ENCODE data around the gene DVL3. TPM values are rescaled to one million over a fixed set of nuclear protein-coding genes. Genes with fewer than 3 reads are reported as not detected.

The DVL3 gene
- total RNA-seq, 1 experiment from 2014 or later = 108 TPM

DNA sequence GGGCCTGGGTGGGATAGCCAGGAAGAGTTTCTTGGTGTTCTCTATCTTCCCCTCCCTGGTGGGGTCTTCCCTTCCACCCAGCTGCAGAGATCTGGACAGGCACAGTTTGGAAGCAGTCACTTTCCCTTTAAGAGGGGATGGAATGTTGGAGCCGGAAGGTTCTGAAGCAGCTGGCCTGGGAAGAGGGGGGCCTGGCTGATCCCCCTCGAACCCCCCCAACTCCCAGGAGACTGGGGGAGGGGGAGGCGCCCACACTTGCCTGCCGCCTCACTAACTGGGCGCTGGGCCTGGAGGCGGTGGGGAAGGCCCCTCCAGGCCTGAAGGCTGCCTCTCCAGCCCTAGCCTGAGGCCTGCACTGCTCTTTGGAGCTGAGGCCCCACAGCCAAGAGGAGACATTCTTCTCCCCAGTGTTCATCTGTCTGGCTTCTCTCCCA, 1.4 kb downstream of the DVL3 start:
- POLR2A ChIA-PET (ENCODE audit: unreplicated experiment) = interaction anchor here (1.1 kb wide), 1 partner anchor 20 kb away, joined by 11 read pairs; no protein-coding TSS in a partner anchor
- intact Hi-C loops (cut with micrococcal nuclease; ENCODE audit: unreplicated experiment) = loop anchor here (1.0 kb wide), 1 partner anchor 18 kb away; the partner anchor contains the start of gene AP2M1

DNA sequence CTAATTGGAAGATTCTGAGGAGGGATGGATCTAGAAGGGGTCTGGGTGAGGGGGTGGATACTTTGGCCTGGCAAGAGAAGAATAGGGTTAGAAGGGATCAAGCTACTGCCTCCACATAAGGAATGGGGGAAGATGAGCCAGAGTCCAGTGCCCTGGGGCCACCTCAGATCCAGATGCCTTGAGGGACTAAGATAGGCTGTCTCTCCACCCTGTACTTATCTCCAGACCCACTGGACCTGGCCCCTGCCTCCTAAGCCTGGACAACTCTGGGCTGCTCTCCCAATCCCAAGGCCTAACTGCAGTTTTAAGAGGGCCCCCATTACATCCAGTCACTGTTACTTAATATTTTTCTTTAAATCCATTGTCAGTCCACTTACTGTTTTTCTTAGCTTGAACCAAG, 2.0 kb downstream of the DVL3 start:
- Histone ChIP-seq H3K27me3 (ENCODE audit: insufficient read depth, low read depth) (no peaks in the 10 kb centered on the region), H3K36me3 (ENCODE audit: low read depth) (0 out of 2 replicates have a peak, but pooled peaks cover 5% of the 10 kb centered on the region), H3K9me3 (ENCODE audit: insufficient read depth, low read depth) (no peaks in the 10 kb centered on the region), H3K4me1 (replicated peaks; ENCODE audit: insufficient read depth) (peaks cover 26% of the 10 kb centered on the region), H3K27ac (no peak overlapping the region), H2AFZ (no peak overlapping the region), H4K20me1 (ENCODE audit: insufficient read depth) (peaks cover 47% of the 10 kb centered on the region), H3K9me2 (ENCODE audit: insufficient read depth) (no peaks in the 10 kb centered on the region), H3K4me3 (peak overlapping the region; percentile 97), H3F3A (ENCODE audit: insufficient read depth, low read depth) (peaks cover 28% of the 10 kb centered on the region), H3K4me2 (peak overlapping the region; percentile 99), H3K79me2 (ENCODE audit: low read depth) (peaks cover 73% of the 10 kb centered on the region)
- ChIA-PET CTCF (no interaction called here), POLR2A (ENCODE audit: unreplicated experiment) (interaction anchor here (1.1 kb wide), 1 partner anchor 19 kb away, joined by 11 read pairs; no protein-coding TSS in a partner anchor)
- TF ChIP-seq EZH2 (IDR thresholded peaks at IDR 0.05; ENCODE audit: low read depth) = no peak
- no peak for TF ChIP-seq CTCF (conservative IDR thresholded peaks at IDR 0.05)
- no TSS peak for BruUV-seq (replicated peaks)
- no peak for DNase-seq
- intact Hi-C loops (cut with micrococcal nuclease; ENCODE audit: unreplicated experiment) = no loop called here

More for the DNA sequence above, 1.4 kb downstream of the DVL3 start:
- H2AFZ ChIP-seq = peak overlapping the region; percentile 91
- H4K20me1 ChIP-seq (ENCODE audit: insufficient read depth) = peaks cover 41% of the 10 kb centered on the region
- peak overlapping the region; percentile 99 for H3K4me2 ChIP-seq
- no peaks in the 10 kb centered on the region for H3K27me3 ChIP-seq (ENCODE audit: insufficient read depth, low read depth)
- TF ChIP-seq EZH2 (IDR thresholded peaks at IDR 0.05; ENCODE audit: low read depth) (no peak), CTCF (conservative IDR thresholded peaks at IDR 0.05) (no peak)
- no TSS peak for BruUV-seq (replicated peaks)
- H3F3A ChIP-seq (ENCODE audit: insufficient read depth, low read depth) = peaks cover 25% of the 10 kb centered on the region
- CTCF ChIA-PET = no interaction called here
- H3K9me2 ChIP-seq (ENCODE audit: insufficient read depth) = no peaks in the 10 kb centered on the region
- 0 out of 2 replicates have a peak, but pooled peaks cover 5% of the 10 kb centered on the region for H3K36me3 ChIP-seq (ENCODE audit: low read depth)
- H3K9me3 ChIP-seq (ENCODE audit: insufficient read depth, low read depth) = no peaks in the 10 kb centered on the region
- peak overlapping the region; percentile 97 for H3K4me3 ChIP-seq
- H3K79me2 ChIP-seq (ENCODE audit: low read depth) = peaks cover 67% of the 10 kb centered on the region
- H3K27ac ChIP-seq = peak overlapping the region; percentile 50; the same call in 1 of the 2 replicates
- peaks cover 26% of the 10 kb centered on the region for H3K4me1 ChIP-seq (replicated peaks; ENCODE audit: insufficient read depth)
- DNase-seq = peak in 1 of 2 experiments; percentile 38

- H3K27ac ChIP-seq = no peak overlapping the region
- H3K9me2 ChIP-seq (ENCODE audit: insufficient read depth) = no peaks in the 10 kb centered on the region
- no TSS peak for BruUV-seq (replicated peaks)
- H3K79me2 ChIP-seq (ENCODE audit: low read depth) = peaks cover 79% of the 10 kb centered on the region
- no peaks in the 10 kb centered on the region for H3K27me3 ChIP-seq (ENCODE audit: insufficient read depth, low read depth)
- intact Hi-C loops (cut with micrococcal nuclease; ENCODE audit: unreplicated experiment) = no loop called here
- DNase-seq = no peak
- peak overlapping the region; percentile 99; the same call in 1 of the 2 replicates for H3K4me2 ChIP-seq
- H3K36me3 ChIP-seq (ENCODE audit: low read depth) = 0 out of 2 replicates have a peak, but pooled peaks cover 9% of the 10 kb centered on the region
- H3K9me3 ChIP-seq (ENCODE audit: insufficient read depth, low read depth) = no peaks in the 10 kb centered on the region
- H3K4me1 ChIP-seq (replicated peaks; ENCODE audit: insufficient read depth) = peaks cover 26% of the 10 kb centered on the region
- H2AFZ ChIP-seq = no peak overlapping the region
- H4K20me1 ChIP-seq (ENCODE audit: insufficient read depth) = peaks cover 56% of the 10 kb centered on the region
- POLR2A ChIA-PET (ENCODE audit: unreplicated experiment) = no interaction called here
- TF ChIP-seq CTCF (conservative IDR thresholded peaks at IDR 0.05) (no peak), EZH2 (IDR thresholded peaks at IDR 0.05; ENCODE audit: low read depth) (no peak)
- no peak overlapping the region for H3K4me3 ChIP-seq
- CTCF ChIA-PET = interaction anchor here (0.6 to 0.7 kb wide), 3 partner anchors 143 to 736 kb away, joined by 3 to 6 read pairs (median 3); no protein-coding TSS in a partner anchor
- peaks cover 27% of the 10 kb centered on the region for H3F3A ChIP-seq (ENCODE audit: insufficient read depth, low read depth)
Observed at GRCh38 chr3:184158404-184158803, 3.2 kb downstream of the DVL3 start.

Data from PC-9 (cell line).